Mesendoderm (in vitro differentiated cells): ENCODE data around the gene HOXB8.

Experiments used
- DNase-seq: peaks from one replicate; pipeline ENCODE4 v3.0.0; 2013
- H2AK5ac ChIP-seq: 2 replicates; pipeline ENCODE4 v1.6.1; 2013; ENCODE audit warnings: low read length, inconsistent platforms
- H2BK120ac ChIP-seq: 2 replicates; pipeline ENCODE4 v1.6.1; 2013; ENCODE audit warnings: low read depth, mild to moderate bottlenecking, low read length, moderate library complexity, mixed read lengths
- H2BK15ac ChIP-seq: replicated peaks from 2 replicates; pipeline ENCODE4 v1.6.1; 2013; ENCODE audit warnings: low read depth, mild to moderate bottlenecking, moderate library complexity
- H2BK5ac ChIP-seq: 2 replicates; pipeline ENCODE4 v1.6.1; 2013; ENCODE audit warnings: low read length, inconsistent platforms
- H3K18ac ChIP-seq: 2 replicates; pipeline ENCODE4 v1.6.1; 2013; ENCODE audit warnings: mild to moderate bottlenecking, low read length, mixed read lengths
- H3K23ac ChIP-seq: one replicate; pipeline ENCODE4 v1.6.1; 2013; ENCODE audit warnings: low read length
- H3K27ac ChIP-seq: 2 replicates; pipeline ENCODE4 v1.5.1; 2013; ENCODE audit warnings: low read depth, mild to moderate bottlenecking, inconsistent platforms, low read length, moderate library complexity
- H3K27me3 ChIP-seq: 2 replicates; pipeline ENCODE4 v1.6.1; 2013; ENCODE audit warnings: low read length, control low read depth, mild to moderate bottlenecking, inconsistent platforms; ENCODE audit not compliant: insufficient read depth, poor library complexity
- H3K36me3 ChIP-seq: 2 replicates; pipeline ENCODE4 v1.6.1; 2013; ENCODE audit warnings: low read length, inconsistent platforms; ENCODE audit not compliant: control insufficient read depth, insufficient read depth
- H3K4ac ChIP-seq: one replicate; pipeline ENCODE4 v1.6.1; 2013; ENCODE audit warnings: low read depth, mild to moderate bottlenecking, low read length, moderate library complexity
- H3K4me1 ChIP-seq: 2 replicates; pipeline ENCODE4 v1.6.1; 2013; ENCODE audit warnings: low read depth, low read length, inconsistent platforms; ENCODE audit not compliant: control insufficient read depth
- H3K4me2 ChIP-seq: 2 replicates; pipeline ENCODE4 v1.6.1; 2013; ENCODE audit warnings: low read length
- H3K4me3 ChIP-seq: 2 replicates; pipeline ENCODE4 v1.5.1; 2013; ENCODE audit warnings: mild to moderate bottlenecking, low read length
- H3K56ac ChIP-seq: one replicate; pipeline ENCODE4 v1.6.1; 2013; ENCODE audit warnings: low read length
- H3K79me1 ChIP-seq: 2 replicates; pipeline ENCODE4 v1.6.1; 2013; ENCODE audit warnings: low read length, inconsistent platforms
- H3K79me2 ChIP-seq: 2 replicates; pipeline ENCODE4 v1.6.1; 2013; ENCODE audit warnings: mild to moderate bottlenecking, low read length; ENCODE audit not compliant: control insufficient read depth, insufficient read depth
- H3K9ac ChIP-seq: 2 replicates; pipeline ENCODE4 v1.6.1; 2013; ENCODE audit warnings: low read length, inconsistent platforms
- H4K5ac ChIP-seq: one replicate; pipeline ENCODE4 v1.6.1; 2013; ENCODE audit warnings: low read length
- H4K8ac ChIP-seq: one replicate; pipeline ENCODE4 v1.6.1; 2013; ENCODE audit warnings: low read depth, mild to moderate bottlenecking, control low read depth, low read length, moderate library complexity
- WGBS: extraction: QIAGEN DNeasy Blood & Tissue Kit; methylation state at CpG from one replicate; pipeline ENCODE4 v1.1.7; 2013; ENCODE audit warnings: low lambda C conversion rate, missing lambda C conversion rate; ENCODE audit not compliant: insufficient coverage; ENCODE audit errors: extremely low coverage; 5-methylcytosine and 5-hydroxymethylcytosine counted together

The HOXB8 gene

DNA sequence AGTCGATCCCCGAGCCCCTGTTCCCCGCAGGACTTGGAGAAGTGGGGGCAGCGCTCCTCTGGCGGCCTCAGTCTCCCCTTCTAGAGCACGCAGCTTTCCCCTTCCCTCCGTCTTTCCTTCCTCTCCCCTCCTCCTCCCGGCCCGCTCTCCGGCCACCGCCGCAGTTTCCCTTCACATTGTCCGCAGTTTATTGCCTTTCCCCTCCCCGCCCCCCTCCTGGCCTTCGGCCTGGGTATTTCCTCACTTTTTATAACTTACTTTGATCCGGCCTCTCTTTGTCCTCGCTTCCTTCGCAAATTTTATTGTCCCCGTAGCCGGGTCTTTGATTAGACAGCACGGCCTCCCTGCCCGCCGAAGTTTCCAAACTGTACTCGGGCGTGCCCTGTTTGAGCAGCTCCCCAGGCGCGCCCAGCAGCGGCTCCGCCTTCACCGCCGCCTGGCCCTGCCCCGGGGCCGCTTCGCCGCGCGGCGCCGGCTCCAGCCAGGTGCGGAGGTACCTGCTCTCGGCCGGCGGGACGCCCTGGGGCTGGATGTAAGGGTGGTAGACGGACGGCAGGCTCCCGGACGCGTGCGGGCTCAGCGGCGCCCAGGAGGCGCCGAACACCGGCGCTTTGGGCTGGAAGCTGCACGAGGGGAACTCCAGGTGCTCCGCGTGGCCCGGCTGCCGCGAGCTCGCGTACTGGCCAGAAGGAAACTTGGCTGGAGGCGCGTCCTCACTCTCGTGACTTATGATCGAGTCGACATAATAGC is 10.6 kb upstream of the HOXB8 start:
- H2AK5ac ChIP-seq: no peak overlapping the region
- no peak overlapping the region for H3K4ac ChIP-seq
- H2BK5ac ChIP-seq: no peak overlapping the region
- WGBS: no CpG with 5 or more reads among the region's 69 CpGs
- H4K5ac ChIP-seq: no peak overlapping the region
- H3K56ac ChIP-seq: peak overlapping the region; percentile 74
- H3K18ac ChIP-seq: peak overlapping the region; percentile 81
- H3K36me3 ChIP-seq: no peaks in the 10 kb centered on the region
- no peak overlapping the region for H2BK15ac ChIP-seq
- no peaks in the 10 kb centered on the region for H3K79me1 ChIP-seq
- peak overlapping the region; percentile 49 for H3K23ac ChIP-seq
- H3K9ac ChIP-seq: peak overlapping the region; percentile 51
- no peaks in the 10 kb centered on the region for H3K4me1 ChIP-seq
- peak overlapping the region; percentile 10 for H3K4me3 ChIP-seq
- peak overlapping the region; percentile 83 for H3K4me2 ChIP-seq
- no peak overlapping the region for H4K8ac ChIP-seq
- H3K27ac ChIP-seq: no peak overlapping the region
- peaks cover 82% of the 10 kb centered on the region for H3K27me3 ChIP-seq
- H2BK120ac ChIP-seq: peak overlapping the region; percentile 31
- peak; percentile 76 for DNase-seq
- no peaks in the 10 kb centered on the region for H3K79me2 ChIP-seq

- peak overlapping the region; percentile 83 for H3K4me2 ChIP-seq
- H3K27me3 ChIP-seq: peaks cover 82% of the 10 kb centered on the region
- H3K79me1 ChIP-seq: no peaks in the 10 kb centered on the region
- no peaks in the 10 kb centered on the region for H3K36me3 ChIP-seq
- peak overlapping the region; percentile 39 for H2BK15ac ChIP-seq
- H2BK5ac ChIP-seq: no peak overlapping the region
- no peak overlapping the region for H4K8ac ChIP-seq
- no peak overlapping the region for H3K23ac ChIP-seq
- peak; percentile 75 for DNase-seq
- H3K79me2 ChIP-seq: no peaks in the 10 kb centered on the region
- peak overlapping the region; percentile 31 for H2BK120ac ChIP-seq
- no peaks in the 10 kb centered on the region for H3K4me1 ChIP-seq
- no peak overlapping the region for H3K4ac ChIP-seq
- peak overlapping the region; percentile 51 for H3K9ac ChIP-seq
- H2AK5ac ChIP-seq: no peak overlapping the region
- H3K27ac ChIP-seq: no peak overlapping the region
- WGBS: no CpG with 5 or more reads among the region's 66 CpGs
- H4K5ac ChIP-seq: no peak overlapping the region
- peak overlapping the region; percentile 10 for H3K4me3 ChIP-seq
- H3K18ac ChIP-seq: peak overlapping the region; percentile 81
- H3K56ac ChIP-seq: peak overlapping the region; percentile 74
Observed at GRCh38 chr17:48624544-48625494, 9.7 kb upstream of the HOXB8 start.

- no CpG with 5 or more reads among the region's 5 CpGs for WGBS
- Histone ChIP-seq H2AK5ac (no peak overlapping the region), H3K27me3 (peaks cover 83% of the 10 kb centered on the region), H3K23ac (no peak overlapping the region), H3K79me1 (no peaks in the 10 kb centered on the region), H3K4ac (no peak overlapping the region), H3K4me3 (no peak overlapping the region), H4K8ac (no peak overlapping the region), H3K27ac (no peak overlapping the region), H3K18ac (no peak overlapping the region), H3K4me1 (no peaks in the 10 kb centered on the region), H3K4me2 (no peak overlapping the region), H2BK15ac (no peak overlapping the region), H2BK120ac (no peak overlapping the region), H3K36me3 (no peaks in the 10 kb centered on the region), H3K9ac (no peak overlapping the region), H3K56ac (no peak overlapping the region), H3K79me2 (no peaks in the 10 kb centered on the region), H2BK5ac (no peak overlapping the region), H4K5ac (no peak overlapping the region)
- DNase-seq: no peak
Observed at GRCh38 chr17:48624118-48624517, 9.0 kb upstream of the HOXB8 start.

- no peaks in the 10 kb centered on the region for H3K4me1 ChIP-seq
- no peak overlapping the region for H4K8ac ChIP-seq
- no peak overlapping the region for H3K18ac ChIP-seq
- H3K4ac ChIP-seq: no peak overlapping the region
- no peak overlapping the region for H3K4me3 ChIP-seq
- no peak overlapping the region for H4K5ac ChIP-seq
- H3K27ac ChIP-seq: no peak overlapping the region
- no CpG with 5 or more reads among the region's 4 CpGs for WGBS
- no peak overlapping the region for H3K23ac ChIP-seq
- H2BK5ac ChIP-seq: no peak overlapping the region
- DNase-seq: no peak
- no peaks in the 10 kb centered on the region for H3K79me1 ChIP-seq
- no peak overlapping the region for H3K4me2 ChIP-seq
- peaks cover 82% of the 10 kb centered on the region for H3K27me3 ChIP-seq
- no peak overlapping the region for H2BK120ac ChIP-seq
- no peak overlapping the region for H2AK5ac ChIP-seq
- no peak overlapping the region for H2BK15ac ChIP-seq
- no peak overlapping the region for H3K9ac ChIP-seq
- H3K36me3 ChIP-seq: no peaks in the 10 kb centered on the region
- H3K56ac ChIP-seq: no peak overlapping the region
- H3K79me2 ChIP-seq: no peaks in the 10 kb centered on the region
Observed at GRCh38 chr17:48623583-48623982, 8.5 kb upstream of the HOXB8 start.

GRCh38 chr17:48622857-48623256 is 7.8 kb upstream of the HOXB8 start:
- Histone ChIP-seq H3K18ac (no peak overlapping the region), H3K79me1 (no peaks in the 10 kb centered on the region), H3K9ac (no peak overlapping the region), H3K56ac (no peak overlapping the region), H2AK5ac (no peak overlapping the region), H3K4me2 (no peak overlapping the region), H4K8ac (no peak overlapping the region), H2BK120ac (no peak overlapping the region), H3K27me3 (peaks cover 80% of the 10 kb centered on the region), H2BK5ac (no peak overlapping the region), H3K23ac (no peak overlapping the region), H3K4ac (no peak overlapping the region), H3K27ac (no peak overlapping the region), H3K36me3 (no peaks in the 10 kb centered on the region), H3K79me2 (no peaks in the 10 kb centered on the region), H4K5ac (no peak overlapping the region), H3K4me3 (no peak overlapping the region), H2BK15ac (no peak overlapping the region), H3K4me1 (no peaks in the 10 kb centered on the region)
- DNase-seq: no peak
- no CpG with 5 or more reads among the region's 11 CpGs for WGBS
